Measurements from ENCODE around the gene TM7SF2.

DNA sequence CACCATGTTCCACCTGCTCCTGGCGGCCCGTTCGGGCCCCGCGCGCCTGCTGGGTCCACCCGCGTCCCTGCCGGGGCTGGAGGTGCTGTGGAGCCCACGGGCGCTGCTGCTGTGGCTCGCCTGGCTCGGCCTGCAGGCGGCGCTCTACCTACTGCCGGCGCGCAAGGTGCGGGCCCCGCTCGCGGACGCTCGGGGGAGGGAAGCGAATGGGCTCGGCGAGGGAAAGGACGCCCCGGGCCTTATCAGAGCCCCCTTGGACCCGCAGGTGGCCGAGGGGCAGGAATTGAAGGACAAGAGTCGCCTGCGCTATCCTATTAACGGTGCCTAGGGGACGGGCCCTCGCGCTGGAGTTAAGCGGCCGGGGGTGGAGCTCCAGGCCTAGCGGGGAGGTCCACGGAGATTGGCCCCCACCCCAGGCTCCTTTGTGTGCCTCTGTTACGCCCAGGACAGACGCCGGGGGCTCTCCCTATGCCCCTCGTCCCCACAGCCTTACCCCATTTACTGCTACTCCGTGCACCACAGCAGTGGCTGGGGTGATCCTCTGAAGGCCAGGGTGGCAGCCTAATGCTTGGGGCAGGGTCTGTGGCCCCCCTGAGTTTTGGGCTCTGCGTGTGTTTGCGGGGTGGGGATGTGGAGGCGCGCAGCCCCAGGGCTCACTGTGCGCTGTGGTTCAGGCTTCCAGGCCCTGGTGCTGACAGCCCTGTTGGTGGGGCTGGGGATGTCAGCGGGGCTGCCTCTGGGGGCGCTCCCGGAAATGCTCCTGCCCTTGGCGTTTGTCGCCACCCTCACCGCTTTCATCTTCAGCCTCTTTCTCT lies 1.1 kb downstream of the TM7SF2 start:
- peak; percentile 92 for TF ChIP-seq CTCF (IDR thresholded peaks at IDR 0.05)
- no peak for TF ChIP-seq EZH2 (IDR thresholded peaks at IDR 0.05)
